Pulmonary artery endothelial cell (primary cell): ENCODE data around the gene DGKG. TPM values are rescaled to one million over a fixed set of nuclear protein-coding genes. Genes with fewer than 3 reads are reported as not detected.

Experiments
- DNase-seq: peaks from one replicate; pipeline ENCODE4 v3.0.0-alpha.2; 2011; ENCODE audit warnings: low read depth, low spot score
- total RNA-seq: library from RNA; depleted of rRNA; stranded (reverse); fragments of >200 nt; gene quantifications from 2 replicates; pipeline ENCODE4 v1.2.3, GENCODE V29; 2014

DGKG gene
- 0.07 and 0.42 TPM in 2 replicates for total RNA-seq

DNA sequence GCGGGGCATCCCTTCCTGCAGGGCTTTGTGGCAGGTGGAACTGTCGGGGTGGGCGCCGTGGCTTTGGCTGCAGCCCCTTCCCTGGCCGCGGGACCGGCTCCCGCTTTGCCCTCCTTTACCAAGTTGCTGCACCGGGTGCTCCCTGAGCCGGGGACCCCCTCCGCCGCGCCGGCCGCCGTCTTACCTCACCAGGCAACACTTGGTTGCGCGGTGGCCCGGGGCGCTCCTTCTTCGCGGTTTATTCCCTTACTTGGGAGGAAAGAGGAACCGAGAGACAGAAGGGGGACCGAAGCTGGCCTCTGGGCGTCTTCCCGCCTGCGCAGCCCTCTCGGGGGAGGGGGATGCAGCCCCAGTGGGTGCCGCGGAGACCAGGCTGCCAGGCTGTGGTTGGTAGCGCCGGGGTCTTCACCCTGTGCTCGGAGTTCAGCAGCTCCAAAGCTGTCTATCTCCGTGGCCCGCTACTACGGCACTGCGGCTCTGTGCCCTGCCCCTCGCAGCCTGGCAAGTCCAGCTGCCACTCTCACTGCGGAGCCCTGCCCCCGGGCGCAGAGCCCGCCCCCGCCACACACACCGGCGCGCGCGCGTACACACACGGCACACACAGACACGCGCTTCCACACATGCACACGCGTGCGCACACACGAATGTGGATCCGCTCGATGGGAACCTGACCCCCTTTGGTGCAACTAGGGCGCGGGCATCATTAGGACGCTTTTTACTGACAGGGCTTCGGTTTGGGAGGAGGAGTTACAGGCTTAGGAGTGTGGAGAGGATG lies at the start of gene DGKG:
TSS of gene DGKG (minus strand) at position 473 of the 775 bp plus-strand sequence. CDS start 41,775 bp downstream, outside the sequence.
- no peak for DNase-seq

DNA sequence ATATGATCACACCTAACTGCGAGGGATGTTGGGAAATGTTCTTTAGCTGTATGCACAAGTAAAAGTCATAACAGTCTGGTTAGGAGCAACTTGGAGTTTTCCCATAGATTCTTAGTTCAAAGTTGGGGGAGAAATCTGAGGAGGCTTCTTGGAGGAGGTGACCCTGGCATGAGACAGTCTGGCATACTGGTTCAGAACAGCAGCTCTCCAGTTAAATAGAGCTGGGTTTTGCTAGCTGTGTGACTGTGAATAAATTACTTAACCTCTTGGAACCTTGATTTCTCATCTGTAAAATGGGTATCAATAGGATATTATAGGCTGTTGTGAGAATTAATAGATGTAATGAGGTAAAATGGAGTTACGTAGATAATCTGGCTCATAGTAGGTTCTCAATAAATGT lies 49.1 kb upstream of the DGKG start:
- DNase-seq, result no peak

DNA sequence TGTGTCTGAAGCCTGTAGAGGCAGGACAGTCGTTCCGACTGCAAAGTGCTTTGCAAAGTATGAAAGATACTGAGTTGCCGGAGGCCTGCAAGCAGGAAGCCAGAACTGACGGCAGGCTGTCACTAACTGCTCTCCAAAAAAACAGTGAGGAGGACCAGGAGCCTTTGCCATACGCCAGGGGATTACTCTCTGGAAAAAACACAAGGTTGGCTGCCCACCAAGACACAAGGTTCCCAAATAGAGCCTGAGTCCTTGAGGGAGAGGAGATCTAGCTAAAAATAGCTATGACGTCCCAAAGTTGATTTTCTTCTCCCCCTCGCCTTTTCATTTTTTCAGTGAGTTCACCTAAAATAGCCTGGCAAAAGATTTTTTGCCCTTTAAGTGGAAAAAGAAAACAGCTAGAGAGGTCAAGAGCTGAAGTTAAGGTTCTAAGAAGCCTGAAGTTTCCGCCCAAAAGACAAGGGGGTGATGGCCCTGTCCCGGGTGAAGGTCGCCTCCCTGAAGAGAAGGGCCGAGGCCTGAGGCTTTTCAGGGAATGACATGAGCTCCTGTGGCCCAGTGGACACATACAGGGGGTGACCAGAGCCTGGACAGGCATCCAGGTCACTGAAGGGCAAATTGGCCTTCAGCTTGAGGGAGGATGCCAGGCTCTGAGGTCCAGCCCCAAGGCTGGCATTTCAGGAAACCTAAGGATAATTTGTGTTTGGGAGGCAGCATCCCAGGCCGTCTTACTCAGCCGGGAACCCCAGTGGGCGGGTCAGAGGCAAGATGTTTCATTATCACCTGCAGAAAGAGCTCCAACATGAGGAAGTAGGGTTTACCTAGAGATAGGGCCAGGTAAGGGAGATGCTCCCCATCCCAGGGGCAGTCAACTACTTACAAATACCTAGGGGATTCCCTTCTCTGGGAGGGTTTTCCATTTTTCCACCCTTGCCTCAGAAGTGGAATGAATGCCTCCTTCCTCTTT lies 44.9 kb upstream of the DGKG start:
- DNase-seq, result no peak

DNA sequence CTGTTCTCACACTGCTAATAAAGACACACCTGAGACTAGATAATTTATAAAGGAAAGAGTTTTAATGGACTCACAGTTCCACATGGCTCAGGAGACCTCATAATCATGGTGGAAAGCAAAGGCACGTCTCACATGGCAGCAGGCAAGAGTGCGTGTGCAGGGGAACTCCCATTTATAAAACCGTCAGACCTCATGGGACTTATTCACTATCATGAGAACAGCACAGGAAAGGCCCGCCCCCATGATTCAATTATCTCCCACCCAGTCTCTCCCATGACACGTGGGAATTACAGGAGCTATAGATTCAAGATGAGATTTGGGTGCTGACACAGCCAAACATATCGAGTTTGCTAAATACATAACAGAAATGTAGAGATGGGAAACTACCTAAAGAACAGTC lies 39.5 kb upstream of the DGKG start:
- no peak for DNase-seq

DNA sequence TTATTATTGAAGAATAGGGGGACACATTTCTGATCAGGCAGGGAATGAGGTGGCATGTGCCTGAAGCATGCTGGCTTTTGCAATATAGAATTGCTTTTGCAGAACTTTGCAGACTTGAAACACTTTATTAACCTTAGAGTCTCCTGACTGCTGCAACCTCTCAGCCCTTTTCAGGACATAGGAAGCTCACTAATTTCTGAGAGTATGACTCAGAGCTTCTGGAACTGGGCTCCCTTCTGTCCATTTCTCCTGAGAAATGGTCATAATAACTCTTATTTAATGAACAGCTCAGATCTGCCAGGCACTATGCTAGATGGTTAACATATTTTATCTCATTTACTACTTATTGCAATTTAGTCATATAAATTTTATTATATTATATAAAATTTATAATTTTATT lies 38.6 kb upstream of the DGKG start:
- DNase-seq, result no peak

DNA sequence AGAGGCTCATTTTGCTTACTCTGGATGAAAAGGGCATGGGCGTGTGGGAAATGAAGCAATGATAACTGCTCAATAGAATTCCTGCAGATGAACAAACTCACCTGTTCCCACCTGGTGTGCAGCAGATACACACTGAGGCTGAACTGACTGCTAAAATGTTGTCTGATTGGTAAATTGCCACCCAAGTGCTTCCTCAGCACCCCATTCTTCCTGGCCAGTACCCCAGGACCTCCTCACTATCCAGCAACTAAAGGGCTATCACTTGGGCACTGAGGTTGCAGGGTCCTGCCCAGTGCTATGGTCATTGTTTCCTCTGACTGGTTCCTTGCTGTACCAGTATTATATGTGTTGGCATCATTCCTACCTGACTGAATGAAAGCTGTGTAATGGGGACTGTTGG lies 38.0 kb upstream of the DGKG start:
- no peak for DNase-seq

DNA sequence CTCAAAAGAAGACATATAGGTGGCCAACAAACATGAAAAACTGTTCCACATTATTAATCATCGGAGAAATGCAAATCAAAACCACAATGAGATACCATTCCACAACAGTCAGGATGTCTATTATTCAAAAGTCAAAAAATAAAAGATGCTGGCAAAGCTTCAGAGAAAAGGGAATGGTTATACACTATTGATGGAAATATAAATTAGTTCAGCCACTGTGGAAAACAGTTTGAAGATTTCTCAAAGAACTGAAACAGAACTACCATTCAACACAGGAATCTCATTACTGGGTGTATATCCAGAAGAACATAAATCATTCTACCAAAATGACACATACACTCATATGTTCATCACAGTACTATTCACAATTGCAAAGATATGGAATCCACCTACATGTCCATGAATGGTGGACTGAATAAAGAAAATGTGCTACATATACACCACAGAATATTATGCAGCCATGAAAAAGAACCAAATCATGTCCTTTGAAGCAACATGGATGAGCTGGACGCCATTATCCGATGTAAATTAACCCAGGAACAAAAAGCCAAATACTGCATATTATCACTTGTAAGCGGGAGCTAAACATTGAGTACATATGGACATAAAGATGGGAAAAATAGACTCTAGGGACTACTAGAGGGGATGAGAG lies 32.7 kb upstream of the DGKG start:
- no peak for DNase-seq

DNA sequence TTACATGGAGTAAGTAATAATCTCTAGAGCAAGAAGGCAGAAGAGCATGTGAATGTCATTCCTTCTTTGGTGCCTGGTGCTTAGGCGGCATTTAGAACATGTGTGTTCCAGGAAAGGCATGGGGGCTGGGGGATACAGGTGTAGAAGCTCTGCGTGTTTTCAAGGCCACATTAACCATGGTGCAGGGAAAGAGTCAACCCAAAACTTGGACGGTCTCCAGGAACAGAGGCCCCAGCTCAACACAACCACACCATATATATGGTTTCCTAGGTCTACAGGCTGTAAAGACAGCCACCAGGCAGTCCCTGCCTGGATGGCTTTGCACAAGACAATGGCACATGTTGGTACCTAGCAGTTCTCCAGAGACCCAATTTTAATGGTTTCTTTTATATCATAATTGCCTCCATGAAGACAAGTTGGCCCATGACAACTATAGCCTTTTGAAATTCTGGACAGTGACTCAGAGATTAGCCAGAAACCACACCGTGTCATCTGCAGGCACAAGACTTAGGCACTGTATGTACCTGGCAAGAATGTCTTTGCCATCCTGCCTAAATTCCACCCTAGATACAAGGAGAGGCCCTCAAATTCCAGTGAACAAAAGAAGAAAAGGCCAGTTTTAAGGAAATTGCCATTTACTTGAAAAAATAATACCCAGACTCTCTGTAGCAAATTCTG lies 25.0 kb upstream of the DGKG start:
- DNase-seq, result no peak

DNA sequence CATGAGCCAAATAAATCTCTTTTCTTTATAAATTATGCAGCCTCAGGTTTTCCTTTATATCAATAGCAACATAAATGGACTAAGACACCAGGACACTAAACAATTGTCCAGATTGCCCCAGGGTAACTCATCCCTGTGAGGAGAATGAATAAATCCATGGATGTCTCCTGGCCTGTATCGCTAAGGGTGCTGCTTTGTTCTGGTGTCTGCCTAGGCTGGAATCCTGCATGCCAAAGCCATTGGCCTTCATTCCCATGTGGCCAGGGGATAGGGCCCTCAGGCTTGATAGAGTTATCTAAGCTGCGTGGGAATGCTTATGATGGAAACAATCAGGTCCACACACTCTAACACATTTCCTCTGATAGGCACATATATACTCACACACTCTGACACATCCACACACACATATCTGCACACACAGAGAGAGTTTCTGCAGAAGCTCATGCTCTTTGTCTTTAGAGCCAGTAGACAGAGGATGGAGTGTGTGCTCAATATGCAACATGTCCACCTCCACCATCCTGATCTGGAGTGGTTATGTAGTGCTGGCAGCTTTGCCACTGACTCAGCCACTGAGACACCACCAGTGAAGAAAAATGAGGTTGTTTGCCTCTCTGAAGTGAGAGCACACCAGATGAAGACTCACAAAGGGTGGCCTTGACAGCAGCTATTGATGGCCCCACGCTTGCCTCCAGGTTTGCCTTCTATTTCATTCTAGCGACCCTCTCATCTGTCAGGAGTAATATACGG lies 24.0 kb upstream of the DGKG start:
- DNase-seq, result no peak

DNA sequence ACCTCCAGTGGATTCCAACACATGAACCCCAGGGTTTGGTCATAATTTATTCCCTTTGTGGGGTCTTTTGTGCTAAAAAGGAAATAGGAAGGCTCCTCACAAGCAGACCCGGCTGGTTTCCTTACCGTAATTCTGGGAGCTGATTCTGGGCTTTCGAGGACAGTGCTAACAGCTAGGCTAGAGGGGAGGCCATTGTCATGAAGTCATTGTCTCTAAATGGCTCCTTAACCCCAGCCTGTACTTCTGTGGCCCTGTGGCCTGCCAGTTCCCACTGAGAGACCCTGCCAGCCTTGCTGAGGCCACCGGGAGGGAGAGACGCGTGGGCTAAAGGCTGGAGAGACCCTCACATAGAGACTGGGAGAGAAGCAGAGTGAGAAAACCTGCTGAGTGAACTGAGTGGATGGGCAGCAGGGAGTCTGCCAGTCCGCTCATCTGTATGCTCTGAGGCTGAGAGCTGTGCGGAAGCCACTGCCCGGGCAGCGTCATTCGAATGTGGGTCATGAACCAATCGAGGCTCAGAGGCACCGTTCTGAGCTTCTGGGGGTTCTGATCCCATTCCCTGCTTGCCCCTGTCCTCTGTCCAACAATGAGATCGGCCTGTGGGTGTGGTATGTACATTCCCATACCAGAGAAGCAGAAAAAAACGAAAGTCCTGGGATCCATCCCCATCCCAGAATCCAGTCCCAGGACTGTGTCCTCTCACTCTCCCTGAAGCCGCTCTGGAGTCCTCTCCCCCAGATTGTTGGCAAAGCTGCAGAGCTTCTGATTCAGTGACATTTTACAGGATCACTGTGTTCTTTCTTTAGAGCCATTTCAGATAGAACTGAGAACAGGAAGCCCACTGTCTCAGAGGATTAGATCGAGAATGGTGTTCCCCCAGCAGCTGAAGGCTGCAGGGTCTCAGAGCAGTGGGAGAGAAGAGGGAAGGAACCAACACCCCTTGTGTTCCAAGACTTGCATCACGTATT lies 21.3 kb upstream of the DGKG start:
- DNase-seq, result no peak

DNA sequence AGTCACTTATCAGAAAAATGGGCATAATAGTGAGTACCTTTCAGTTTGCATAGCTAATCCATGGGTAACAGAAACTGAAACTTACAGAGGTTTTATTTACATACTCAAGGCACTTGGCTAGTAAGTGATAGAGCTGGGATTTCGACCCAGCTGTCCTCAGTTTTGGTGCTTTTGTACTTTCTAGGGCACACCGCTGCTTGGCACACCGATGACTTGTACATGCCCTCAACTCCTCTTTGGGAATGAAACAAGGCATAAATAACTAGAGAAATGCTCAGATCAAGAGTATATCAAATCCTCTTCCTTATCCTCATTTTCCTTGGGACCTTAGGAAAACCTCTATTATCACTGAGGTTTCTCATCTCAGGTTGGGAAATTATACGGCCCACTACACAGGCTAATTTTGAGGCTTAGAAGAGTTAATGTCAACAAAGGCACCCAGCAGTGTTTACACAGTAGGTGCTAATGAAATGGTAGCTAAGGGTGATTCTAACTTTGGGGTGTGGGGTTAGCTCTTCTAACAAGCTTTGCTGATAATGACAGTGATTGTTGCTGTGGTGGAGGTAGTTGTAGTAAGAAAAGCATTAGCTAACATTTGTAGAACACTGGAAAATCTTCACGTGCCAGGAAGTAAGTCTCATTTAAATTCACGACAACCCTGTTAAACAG lies 20.3 kb upstream of the DGKG start:
- no peak for DNase-seq

DNA sequence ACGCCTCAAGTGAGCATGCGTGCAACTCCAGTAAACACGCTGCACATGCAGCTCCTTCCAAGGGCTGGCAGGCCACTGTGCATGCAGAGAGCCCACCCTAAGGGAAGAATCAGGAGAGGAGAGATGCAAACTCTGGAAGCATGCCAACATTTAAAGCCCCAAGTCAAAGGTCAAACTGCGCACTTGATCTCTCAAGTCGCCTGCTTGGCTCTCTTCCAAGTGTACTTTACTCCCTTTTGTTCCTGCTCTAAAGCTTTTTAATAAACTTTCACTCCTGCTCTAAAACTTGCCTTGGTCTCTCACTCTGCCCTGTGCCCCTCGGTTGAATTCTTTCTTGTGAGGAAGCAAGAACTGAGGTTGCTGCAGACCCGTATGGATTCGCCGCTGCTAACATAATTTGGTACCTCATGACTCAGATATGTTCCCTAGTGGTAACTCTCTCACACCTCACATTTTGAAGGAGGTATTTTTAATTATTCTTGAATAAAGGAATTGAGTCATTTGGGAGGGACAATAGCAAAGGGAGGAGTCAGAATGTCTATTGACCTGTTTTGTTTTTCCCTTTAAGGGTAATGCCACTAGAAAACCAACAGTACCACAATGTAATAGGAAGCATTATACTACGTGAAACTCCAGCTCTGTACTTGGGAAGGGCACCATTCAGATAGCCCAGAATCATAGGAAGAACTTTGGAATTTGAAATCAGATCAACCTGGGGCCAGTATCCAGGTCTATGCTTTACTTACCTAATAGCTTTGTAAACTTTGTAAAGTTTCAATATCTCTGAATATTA lies 19.6 kb upstream of the DGKG start:
- no peak for DNase-seq

DNA sequence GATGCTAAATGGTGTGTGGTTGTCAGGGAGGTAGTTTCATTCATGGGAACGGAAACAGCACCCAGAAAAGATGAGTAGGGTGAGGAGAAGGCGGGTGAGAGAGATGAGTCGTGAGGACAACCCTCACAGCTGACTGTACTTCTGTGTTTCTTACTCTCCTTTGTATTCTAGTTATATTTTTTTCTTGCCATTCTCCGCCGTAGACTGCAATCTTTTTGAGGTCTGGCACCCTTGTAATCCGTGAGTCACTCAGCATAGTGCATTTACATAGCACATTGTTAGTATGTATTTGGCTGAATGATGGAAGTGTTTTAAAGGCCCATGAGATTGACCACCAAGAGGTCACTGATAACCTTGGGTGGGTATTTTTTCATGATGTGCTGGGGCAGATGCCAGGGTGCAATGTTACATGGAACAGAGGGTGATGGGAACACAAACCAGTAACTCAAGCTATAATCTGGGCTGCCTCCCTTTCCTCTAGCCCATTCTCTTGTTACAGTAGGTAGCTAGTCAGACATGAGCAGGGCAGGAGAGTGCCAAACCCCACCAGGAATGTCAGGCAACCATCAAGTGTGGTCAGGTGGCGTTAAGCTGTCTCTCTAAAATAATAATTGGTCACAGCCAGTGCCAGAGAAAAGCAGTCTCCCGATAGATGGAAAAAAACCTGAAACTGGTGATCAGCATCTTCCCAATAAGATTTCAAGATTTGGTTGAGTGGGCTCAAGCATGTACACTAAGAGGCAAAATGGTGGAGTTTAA lies 18.8 kb upstream of the DGKG start:
- no peak for DNase-seq

DNA sequence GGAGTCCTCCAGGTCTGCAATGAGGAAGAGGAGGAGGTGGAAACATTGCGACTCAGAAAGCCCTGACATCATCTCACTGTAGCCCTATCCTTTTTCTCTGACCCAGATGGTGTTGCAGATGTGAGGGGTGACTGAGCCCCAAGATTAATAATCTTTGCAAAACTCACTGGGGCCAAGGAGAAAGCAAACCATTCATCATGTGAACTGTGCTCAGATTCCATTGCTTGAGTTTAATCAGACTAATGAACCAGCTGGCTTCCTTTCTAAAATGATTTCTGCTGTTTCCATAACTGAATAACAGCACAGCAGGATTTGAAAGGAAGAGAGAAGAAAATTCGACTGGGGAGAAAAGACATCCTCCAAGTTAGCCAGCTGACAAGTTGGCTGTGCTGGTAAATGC lies 13.4 kb upstream of the DGKG start:
- DNase-seq, result no peak

DNA sequence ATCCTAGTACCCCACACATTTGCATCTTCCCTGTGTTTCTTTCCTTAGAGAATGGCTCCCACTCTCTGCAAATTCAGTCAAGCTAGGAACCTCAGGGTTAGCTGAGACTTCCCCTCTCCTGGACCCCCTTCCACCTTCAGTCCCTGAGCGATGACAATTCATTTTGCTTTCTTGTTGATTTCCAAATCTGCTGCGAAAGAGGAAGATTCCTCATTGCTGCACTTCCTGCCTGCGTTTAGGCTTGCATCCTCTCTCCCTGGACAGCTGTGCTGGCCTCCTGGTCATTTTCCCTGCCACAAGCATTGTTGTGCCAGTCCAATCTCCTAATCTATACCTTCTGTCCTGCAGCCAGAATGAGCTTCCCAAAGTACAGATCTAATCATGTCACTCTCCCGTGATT lies 12.3 kb upstream of the DGKG start:
- no peak for DNase-seq

DNA sequence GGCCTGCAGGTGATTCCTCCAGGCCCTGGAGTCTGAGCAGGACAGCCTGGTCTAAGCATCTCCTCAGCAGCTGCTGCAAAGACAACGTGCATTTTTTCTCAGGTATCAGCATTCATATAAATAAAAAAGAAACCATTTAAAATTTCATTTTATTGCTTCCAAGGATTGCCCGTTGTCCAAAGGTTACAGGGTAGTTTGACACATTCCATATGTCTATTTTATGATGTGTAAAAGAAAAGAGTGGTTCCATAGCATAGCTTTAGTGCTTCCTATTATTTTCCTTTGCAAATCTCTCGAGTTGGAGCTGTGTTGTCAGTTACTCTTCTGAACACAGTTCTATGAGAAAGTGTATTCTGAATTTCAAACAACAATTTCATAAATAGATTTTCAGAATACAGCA lies 7.2 kb upstream of the DGKG start:
- no peak for DNase-seq

DNA sequence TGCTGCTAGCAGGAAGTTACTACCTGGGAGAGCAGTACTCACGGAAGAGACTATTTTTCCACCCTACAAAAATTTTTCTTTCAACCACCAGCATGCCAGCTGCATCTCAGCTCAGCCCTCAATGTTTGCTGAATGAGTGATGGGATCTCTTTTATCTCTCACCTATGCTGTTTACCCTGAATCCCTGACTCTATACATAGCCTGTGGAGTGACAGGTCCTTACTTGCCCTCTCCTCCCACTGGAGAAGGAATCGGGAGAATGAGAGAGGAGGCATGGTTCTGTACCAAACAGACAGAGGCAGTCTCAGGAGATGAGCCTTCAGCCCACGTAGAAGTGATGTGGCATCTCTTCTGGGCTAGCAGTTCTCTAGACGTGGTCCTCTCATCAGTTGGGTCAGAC lies 6.7 kb upstream of the DGKG start:
- DNase-seq, result no peak
